Measurements from ENCODE around the gene CREBL2. TPM values are rescaled to one million over a fixed set of nuclear protein-coding genes. Genes with fewer than 3 reads are reported as not detected.
"Not testable (repeated sequence)": the region's sequence is repeated elsewhere in the genome, so short reads cannot be mapped to it uniquely, and the experiment has no call there.

CREBL2 gene
- total RNA-seq, 1 experiment from 2014 or later: 37.3 TPM

DNA sequence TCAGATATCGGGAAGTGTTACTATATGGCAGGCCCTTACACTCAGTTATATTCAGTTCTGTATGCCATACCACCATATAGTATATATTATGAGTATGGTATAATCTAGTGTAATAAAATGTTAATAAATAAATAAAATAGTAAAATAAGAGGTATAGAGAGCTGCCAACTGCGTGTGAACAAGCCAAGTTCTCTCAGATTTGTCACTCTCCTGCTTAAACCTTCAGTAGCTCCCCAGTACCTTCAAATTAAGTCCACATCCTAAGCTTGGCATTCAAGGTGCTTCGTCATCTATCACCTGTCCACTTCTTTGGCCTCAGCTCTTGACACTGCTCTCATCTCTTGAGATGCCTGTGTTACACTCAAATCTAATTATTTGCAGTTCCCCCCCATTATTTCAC lies 12.8 kb upstream of the CREBL2 start:
- DNase-seq (ENCODE audit: low read depth): no peak

DNA sequence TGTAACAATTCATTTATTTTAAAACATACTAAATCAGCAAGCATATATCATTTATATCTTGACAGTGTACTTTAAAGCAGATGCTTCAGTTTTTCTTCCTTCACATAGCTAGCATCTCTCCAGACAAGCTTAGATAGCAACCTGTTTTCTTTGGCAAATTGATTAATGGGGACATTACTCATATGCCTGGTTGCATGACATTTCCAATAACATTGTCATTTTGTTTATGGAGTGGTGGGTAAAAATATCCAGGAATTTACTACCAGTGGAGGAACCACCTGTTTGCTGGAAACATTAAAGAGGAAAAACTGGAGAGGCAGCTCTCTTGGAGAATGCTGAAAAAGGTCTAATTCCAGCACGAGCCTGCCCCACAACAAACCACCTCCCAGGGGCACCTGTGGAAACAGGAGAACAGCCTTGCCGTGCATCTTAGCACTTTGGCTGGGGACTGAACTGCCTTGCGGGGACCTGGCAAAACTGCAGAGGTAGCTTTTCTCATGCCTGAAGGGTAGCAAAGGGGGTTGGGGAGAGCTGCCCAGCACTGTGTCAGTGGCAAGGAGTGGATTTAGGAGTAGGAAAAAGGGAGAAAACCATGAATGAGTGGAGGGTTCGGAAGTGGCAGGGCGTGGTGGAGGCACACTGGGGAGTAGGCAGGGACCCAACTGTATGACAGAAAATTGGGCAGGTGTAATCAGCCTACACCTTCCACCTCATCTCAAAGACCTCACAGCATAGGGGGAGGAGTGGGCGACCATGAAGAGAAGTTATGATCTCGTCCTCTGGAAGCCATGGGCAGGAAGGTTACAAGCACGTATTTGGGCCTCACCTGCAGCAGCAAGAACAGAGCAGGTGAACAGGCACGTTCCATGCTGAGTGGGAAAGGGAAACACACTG lies 11.7 kb upstream of the CREBL2 start:
- no peak for DNase-seq (ENCODE audit: low read depth)

DNA sequence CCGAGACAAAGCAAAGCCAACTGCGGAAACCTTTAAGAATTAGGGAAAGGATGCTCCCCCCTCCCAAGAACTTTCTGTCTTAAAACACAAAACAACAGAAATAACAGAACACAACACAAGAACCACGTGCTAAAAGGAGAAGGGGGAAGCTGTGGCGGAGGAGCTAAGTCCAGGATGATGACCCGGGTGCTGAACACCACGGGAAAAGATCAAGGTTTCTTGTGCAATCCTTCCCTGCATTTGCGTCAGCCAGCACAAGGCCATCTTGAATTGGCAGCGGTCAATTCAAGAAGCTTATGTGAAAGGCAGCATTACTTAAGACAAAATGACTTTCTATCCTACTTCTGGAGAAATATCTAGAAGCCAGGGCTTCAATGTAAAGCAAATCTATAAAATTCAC lies 11.0 kb upstream of the CREBL2 start:
- DNase-seq (ENCODE audit: low read depth): no peak

DNA sequence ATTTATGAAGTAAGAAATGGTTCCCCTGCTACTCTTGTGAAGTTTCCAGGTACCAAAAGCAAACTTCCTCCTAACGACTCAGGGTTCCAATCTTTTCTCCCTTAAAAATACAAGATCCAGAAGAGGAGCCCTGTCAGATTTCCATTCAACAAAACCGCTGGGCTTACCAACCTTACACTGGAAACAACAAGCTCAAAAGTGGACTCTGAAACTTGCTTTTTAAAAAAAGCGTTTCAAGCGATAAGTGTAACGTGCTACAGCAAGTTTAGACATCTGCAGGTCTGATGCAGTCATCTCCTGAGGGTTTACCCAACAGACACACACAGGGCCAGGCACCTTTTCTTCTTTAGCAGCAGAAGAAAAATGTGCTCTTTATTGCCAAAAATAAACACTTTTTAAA lies 6.9 kb upstream of the CREBL2 start:
- DNase-seq (ENCODE audit: low read depth): no peak

DNA sequence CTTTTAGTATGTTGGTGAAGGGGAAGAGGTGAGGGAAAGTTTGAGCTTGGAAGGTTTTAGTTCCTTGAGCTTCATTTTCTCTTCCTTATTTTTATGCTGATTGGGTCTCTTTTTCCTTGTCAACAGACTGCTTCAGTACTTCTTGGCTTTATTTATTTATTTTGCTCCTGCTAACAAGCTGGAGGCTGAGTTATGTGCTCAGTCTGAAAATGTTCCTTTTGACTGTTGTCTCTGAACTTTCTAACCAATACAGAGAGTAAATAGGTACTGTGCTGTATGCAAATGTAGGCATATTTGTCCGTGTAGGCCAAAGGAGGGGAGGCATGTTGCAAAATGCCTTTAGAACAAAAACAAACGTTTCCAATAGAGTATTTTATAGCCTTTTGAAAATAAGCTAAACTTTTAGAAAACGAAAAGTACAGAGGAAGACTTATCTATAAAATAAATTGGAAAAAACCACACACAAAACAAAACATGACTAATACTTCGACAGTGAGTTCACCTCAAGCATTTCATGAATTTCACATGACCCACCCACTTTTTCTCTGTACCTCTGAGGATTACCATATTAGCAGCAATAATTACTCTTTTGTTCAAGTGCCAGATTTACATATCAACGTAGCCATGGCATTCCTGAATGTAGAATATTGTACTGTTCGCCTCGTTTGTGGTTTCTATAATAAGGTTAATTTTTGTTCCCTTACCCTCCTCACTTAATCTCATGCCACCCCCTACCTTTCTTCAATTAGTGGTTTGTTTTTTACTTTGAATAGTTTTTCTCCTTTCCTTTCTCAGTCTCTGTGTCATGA lies 4.7 kb upstream of the CREBL2 start:
- DNase-seq (ENCODE audit: low read depth): peak; percentile 83

DNA sequence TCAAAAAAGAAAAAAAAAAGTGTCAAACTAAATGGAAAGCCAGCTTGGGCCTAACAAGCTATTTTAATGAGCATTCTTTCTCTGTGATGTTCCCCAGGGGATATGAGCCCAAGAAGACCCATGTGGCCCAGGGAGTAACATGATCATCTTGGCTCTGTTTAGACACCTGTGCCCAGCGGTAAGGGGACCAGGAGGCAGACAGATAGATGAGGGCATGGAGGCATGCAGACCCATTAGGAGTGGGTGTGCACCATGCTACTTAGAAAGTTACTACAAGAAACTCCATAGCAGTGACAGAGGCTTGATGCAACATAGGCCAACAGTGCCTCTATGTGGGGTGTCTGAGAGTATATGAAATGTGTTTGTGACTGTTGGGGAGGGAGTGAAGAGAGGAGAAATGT lies 3.1 kb upstream of the CREBL2 start:
- DNase-seq (ENCODE audit: low read depth): peak; percentile 51

DNA sequence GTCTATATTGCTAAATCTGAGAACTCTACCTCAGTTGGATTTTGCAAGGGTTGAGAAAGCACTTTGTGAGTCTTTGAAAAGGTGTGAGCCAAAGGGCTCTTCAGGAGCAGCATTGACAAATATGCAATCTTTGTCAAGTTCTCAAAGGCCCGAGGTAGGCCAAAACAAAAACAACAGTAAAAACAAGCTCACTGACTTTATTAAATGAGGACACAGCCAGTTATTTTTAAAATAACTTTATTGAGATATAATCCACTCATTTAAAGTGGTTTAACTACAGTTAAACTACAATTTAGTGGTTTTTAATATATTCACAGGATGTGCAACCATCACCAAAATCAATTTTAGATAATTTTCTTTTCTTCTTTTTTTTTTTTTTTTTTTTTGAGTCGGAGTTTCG lies 2.0 kb upstream of the CREBL2 start:
- DNase-seq (ENCODE audit: low read depth): no peak

DNA sequence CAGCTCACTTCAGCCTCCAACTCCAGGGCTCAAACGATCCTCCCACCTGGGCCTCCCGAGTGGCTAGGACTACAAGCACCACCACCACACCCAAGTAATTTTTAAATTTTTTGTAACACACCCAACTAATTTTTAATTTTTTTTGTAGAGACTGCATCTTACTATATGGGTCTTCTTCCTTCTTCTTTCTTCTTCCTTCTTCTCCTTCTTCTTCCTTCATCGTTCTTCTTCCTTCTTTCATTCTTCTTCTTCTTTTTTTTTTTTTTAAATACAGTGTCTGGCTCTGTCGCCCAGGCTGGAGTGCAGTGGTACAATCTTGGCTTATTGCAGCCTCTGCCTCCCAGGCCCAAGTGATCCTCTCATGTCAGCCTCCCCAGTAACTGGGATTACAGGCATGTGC lies 965 bp upstream of the CREBL2 start:
- no peak for DNase-seq (ENCODE audit: low read depth)

DNA sequence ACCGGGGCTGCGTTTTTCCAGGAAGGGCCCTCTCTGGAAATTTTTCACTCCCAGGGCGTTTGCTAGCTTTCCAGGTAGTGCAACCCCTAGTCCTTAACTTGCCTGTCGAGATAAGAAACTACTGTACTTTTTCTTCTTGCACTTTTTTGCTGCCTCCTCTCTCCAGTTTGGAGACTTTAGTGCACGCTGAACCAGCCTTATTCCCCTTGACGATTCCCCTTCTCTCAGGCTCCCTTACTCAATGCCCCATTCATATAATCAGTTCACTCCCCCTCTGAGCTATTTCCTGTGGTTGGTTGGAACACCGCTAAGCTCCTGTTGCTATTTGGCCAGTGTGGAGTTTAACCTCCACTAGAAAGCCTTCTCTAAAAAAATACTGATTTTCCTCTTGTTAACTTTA lies 682 bp downstream of the CREBL2 start:
- DNase-seq (ENCODE audit: low read depth): peak; percentile 75

DNA sequence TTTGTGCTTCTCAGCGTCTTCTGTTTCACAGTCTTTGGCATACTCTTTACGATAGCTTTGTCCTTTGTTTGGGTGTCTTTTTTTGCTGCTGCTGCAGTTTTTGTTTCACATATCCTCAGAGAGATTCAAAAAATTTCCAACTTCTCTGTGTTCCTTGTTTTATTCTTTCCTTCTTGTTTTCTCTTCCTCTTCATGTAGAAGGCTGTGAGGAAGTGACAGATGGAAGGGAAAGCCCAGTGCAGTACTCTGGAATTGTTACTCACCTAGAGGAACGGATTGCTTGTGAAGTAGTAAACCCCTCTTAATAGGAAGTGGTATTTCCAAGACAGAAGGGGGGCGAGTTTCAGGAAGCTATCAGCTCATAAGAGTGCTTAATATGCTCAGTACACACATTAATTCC lies 1.7 kb downstream of the CREBL2 start:
- no peak for DNase-seq (ENCODE audit: low read depth)

DNA sequence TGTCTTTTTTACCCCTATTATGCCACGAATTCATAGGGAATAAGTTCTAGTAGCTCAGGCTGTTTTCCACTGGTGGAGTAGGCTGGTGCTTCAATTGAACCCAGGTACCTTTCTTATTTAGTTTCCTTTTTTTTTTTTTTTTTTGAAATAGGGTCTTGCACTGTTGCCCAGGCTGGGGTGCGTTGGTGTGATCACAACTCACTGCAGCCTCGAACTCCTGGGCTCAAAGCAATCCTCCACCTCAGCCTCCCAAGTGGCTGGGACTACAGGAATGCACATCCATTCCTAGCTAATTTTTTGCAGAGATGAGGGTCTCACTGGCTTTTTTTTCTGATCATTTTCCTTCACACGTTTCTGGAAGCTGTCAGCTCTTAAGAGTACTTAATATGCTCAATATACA lies 2.7 kb downstream of the CREBL2 start:
- DNase-seq (ENCODE audit: low read depth): no peak

DNA sequence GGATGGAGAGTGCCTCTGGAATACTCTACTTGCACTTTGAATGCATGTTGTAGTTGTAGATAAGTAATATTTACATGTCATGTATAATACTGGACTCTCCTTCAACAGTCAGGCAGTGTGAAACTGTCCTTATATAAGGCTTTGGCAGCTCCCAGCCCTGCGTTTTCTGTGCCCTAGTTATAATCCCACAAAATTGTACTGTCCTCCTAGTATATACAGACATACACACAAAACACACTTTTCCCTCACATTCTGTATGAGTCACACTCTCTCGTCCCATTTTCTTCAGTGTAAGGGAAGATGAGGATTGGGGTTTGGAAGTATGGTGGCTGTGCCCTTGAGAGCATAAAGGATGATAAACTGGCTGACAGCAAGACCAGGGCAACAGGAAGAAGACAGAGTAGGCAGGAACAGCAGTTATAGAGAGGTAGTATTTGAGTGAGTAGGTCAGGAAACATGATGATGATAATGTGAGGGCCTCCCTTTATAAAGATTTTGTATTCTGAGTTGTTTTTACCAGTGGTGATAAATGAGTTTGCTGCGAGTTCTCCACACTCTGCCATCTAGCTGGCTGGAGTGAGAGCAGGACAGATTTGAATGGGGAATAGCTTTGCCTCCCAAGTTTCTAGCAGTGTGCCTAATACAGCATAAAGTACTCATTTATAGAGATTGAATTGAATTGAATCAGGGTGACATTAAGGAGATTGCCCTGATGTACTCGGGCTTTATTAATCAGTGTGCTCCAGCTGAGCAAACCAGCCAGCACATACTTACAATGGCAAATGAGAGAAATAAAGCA lies 5.0 kb downstream of the CREBL2 start:
- no peak for DNase-seq (ENCODE audit: low read depth)

DNA sequence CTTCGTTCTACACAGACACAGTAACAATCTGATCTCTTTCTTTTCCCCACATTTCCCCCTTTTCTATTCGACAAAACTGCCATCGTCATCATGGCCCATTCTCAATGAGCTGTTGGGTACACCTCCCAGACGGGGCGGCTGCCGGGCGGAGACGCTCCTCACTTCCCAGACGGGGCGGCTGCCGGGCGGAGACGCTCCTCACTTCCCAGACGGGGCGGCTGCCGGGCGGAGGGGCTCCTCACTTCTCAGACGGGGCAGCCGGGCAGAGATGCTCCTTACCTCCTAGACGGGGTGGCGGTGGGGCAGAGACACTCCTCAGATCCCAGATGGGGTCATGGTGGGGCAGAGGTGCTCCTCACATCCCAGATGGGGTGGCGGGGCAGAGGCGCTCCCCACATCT lies 6.4 kb downstream of the CREBL2 start:
- DNase-seq (ENCODE audit: low read depth): not testable (repeated sequence)

DNA sequence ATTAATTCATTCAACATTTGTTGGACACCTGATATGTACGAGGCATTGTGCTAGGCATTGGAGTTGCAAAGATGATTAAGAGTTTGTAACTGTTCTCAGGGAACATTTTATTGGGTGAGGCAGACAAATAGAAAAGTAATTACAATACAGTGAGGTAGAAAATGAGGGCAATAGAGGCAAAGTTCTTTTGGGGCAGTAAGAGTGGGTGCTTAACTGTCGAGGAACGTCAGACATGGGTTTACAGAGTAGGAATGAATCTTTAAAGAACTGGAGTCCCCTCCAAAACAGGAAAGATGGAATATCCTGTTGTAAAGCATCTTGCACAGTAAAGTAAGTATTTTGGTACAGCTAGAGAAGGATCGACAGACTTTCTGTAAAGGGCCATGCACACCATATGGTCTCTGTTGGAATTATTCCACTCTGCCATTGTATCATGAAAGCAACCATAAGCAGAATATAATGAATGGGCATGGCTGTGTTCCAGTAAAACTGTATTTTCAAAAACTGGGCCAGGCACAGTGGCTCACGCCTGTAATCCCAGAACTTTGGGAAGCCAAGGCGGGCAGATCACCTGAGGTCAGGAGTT lies 9.1 kb downstream of the CREBL2 start:
- DNase-seq (ENCODE audit: low read depth): no peak

DNA sequence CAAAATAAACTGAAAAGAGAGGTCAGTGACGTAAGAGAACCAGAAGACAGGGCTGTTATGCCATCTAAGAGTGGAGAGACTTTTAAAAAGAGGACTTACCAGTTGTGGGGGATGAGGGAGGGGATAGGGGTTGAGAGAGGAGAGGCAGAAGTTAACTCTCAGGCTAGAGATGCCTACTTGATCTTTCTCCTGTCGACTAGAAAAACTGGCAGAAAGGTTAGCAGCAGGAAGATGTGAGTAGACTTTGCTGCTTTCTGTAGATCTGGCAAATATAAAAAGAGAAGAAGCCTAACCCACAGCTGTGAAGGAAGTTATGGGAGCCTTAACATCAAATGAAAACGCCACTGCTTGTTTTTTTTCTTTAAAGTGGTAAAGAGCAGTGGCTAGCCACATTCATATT lies 10.7 kb downstream of the CREBL2 start:
- DNase-seq (ENCODE audit: low read depth): no peak

DNA sequence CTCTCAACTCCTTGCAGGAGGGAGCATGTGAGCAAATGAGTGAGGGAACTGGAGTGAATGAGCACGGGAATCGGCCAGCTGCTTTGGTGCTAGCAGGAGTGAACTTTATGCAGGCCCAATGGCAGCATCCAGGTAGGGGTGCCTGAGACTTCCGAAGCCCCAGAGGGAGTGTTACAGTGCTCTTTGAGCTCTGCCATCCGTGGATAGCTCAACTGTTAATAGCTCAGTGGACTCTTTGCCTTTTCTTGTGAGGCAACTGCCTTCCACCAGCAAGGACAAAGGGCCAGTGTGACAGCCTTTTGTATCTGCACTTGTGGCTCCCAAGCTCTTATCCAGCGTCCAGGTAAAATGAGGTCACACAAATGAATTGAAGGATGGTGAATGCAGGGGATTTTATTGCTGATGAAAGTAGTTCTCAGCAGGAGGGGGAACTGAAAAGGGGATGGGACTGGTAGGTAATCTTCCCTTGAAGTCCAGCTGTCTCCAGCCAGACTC lies 12.9 kb downstream of the CREBL2 start:
- DNase-seq (ENCODE audit: low read depth): no peak

DNA sequence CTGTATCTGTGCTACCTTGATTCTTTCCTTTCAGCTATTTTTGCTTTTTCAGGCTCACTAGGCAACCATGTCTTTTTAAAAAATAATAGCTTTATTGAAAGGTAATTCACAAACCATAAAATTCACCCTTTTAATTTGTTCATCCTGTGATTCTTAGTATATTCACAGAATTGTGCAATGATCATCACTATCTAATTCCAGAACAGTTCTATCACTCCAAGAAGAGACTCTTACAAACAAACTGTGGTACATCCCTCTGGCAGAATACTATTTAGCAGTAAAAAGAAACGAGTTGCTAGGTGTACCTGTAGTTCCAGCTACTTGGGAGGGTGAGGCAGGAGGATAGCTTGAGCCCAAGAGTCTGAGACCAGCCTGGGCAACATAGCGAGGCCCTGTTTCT lies 14.8 kb downstream of the CREBL2 start:
- DNase-seq (ENCODE audit: low read depth): no peak

DNA sequence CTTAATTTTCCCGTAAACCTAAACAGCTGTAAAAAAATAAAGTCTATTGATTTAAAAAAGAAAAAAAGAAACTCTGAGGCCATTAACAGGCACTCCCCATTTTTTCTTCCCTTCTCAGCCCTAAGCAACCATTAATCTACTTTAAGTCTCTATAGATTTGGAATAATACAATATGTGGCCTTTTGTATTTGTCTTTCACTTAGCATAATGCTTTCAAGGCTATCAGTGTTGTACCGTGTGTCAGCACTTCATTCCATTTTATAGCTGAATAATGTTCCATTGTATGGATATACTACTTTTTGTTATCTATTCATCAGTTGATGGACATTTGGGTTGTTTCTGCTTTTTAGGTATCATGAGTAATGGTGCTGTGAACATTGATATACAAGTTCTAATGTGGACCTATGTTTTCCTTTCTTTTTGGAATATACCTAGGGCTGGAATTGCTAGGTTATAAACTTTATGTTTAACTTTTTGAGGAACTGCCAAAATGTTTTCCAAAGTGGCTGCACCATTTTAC lies 15.7 kb downstream of the CREBL2 start:
- DNase-seq (ENCODE audit: low read depth): no peak

DNA sequence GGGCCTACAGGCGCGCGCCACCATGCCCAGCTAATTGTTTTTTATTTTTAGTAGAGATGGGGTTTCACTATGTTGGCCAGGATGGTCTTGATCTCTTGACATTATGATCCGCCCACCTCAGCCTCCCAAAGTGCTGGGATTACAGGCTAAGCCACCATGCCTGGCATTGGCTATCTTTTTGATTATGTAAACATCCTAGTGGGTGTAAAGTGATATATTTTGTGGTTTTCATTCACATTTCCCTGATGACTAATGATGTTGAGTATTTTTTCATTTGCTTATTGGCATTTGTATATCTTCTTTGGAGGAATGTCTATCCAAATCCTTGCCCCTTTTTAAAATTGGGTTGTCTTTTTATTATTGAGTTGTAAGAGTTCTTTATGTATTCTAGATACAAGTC lies 16.3 kb downstream of the CREBL2 start:
- DNase-seq (ENCODE audit: low read depth): peak; percentile 75

DNA sequence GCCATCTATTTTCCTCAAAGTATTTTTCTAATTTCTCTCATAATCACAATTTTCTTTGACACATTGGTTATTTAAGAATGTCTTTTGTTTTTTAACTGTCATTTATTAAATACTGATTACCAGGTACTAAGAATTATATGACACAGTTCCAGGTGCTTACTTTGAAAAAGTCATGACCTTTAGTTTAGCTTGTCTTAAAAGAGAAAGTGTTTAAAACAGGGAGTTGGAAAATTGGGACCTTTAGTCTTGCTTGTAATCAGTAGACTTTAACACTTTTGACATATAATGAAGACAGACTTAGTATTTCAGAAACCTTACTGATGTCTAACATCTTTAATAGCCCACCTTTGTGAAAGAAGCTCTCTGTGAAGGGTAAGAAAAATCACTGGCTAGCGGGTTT lies 19.2 kb downstream of the CREBL2 start:
- no peak for DNase-seq (ENCODE audit: low read depth)

DNA sequence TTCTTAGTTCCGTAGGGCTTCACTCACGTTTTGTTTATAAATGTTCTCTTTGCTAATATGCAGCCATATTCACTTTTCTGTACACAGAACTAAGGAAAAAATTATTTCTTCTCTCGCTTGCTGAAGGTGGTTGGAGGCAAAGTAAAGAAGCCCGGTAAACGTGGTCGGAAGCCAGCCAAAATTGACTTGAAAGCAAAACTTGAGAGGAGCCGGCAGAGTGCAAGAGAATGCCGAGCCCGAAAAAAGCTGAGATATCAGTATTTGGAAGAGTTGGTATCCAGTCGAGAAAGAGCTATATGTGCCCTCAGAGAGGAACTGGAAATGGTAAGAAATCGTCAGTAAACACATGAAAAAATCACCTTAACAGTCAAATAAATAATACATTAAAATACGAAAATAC lies 24.0 kb downstream of the CREBL2 start:
- DNase-seq (ENCODE audit: low read depth): no peak

All from M059J (cell line).